Thoracic aorta (tissue), 2 donors: Measurements from ENCODE around the gene NUAK1. TPM values are rescaled to one million over a fixed set of nuclear protein-coding genes. Genes with fewer than 3 reads are reported as not detected.
"Not testable (repeated sequence)": the region's sequence is repeated elsewhere in the genome, so short reads cannot be mapped to it uniquely, and the experiment has no call there.

Experiments
- ATAC-seq: fragments of 150-250 bp; one replicate; pipeline ENCODE4 v1.8.0; 2017; ENCODE audit warnings: low read depth; ENCODE audit not compliant: insufficient number of reproducible peaks, low FRiP score
- DNase-seq: peaks from one replicate; pipeline ENCODE4 v3.0.0-alpha.2; 2020; ENCODE audit warnings: low spot score
- H3K27ac ChIP-seq, 2 donors: fragments of 200-600 bp; sonication (generic); 1 replicate in 1 of 2; 2 replicates in 1 of 2; pipeline ENCODE4 v1.5.1; 2016; ENCODE audit warnings: mild to moderate bottlenecking in 2 of 2, moderate library complexity in 2 of 2
- H3K27me3 ChIP-seq: fragments of 200-600 bp; sonication (generic); replicated peaks from 2 replicates; pipeline ENCODE4 v1.6.0; 2016; ENCODE audit warnings: mild to moderate bottlenecking; ENCODE audit not compliant: insufficient read depth
- H3K36me3 ChIP-seq: fragments of 200-600 bp; sonication (generic); one replicate; pipeline ENCODE4 v1.5.1; 2016
- H3K4me1 ChIP-seq, 2 donors: fragments of 200-600 bp; sonication (generic); 1 replicate in 1 of 2; 2 replicates in 1 of 2; pipeline versions ENCODE4 v1.5.1 to v1.6.0; 2016; ENCODE audit warnings: low read depth in 2 of 2, mild to moderate bottlenecking in 1 of 2; ENCODE audit not compliant: control insufficient read depth in 1 of 2
- H3K4me3 ChIP-seq: fragments of 200-600 bp; sonication (generic); 2 replicates; pipeline ENCODE4 v1.5.1; 2016; ENCODE audit warnings: mild to moderate bottlenecking
- H3K9me3 ChIP-seq: fragments of 200-600 bp; sonication (generic); 2 replicates; pipeline ENCODE4 v1.5.1; 2016
- total RNA-seq, 2 donors: library from RNA; depleted of rRNA; stranded (reverse); fragments of >200 nt; gene quantifications; one replicate each; pipeline versions ENCODE4 v1.1.0 to v1.2.3, GENCODE V29; 2016
- TF ChIP-seq, protein P1 (sequence below): fragments of 200-600 bp; sonication (generic); IDR thresholded peaks from one replicate; pipeline ENCODE4 v1.5.1; 2019; ENCODE audit warnings: antibody characterized with exemption

NUAK1 gene
- total RNA-seq, 2 donors from 2014 or later, result 20.0 to 31.4 TPM

DNA sequence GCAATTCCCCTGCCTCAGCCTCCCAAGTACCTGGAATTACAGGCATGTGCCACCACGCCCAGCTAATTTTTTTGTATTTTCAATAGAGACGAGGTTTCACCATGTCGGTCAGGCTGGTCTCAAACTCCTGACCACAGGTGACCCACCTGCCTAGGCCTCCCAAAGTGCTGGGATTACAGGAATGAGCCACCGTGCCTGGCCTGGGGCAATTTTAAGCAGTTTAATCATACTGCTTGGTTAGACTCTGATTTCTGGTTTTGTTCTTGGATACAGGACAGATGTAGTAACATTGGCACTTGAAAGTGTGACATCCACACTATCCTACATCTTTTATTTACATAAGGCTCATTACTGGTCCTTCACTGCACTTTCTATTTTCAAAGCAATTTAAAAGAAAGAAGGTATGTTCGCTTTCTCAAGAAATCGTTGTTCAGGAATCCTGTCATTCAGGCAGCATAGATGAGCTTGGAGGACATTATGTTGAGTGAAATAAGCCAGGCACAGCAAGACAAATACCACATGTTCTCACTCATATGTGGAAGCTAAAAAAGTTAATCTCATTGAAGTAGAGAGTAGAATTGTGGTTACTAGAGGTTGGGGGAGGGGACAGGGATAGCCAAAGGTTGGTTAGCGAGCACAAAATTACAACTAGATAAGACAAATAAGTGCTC is 4.0 kb upstream of the NUAK1 start:
- DNase-seq (no peak), ATAC-seq (no peak)
- TF ChIP-seq, protein P1, sequence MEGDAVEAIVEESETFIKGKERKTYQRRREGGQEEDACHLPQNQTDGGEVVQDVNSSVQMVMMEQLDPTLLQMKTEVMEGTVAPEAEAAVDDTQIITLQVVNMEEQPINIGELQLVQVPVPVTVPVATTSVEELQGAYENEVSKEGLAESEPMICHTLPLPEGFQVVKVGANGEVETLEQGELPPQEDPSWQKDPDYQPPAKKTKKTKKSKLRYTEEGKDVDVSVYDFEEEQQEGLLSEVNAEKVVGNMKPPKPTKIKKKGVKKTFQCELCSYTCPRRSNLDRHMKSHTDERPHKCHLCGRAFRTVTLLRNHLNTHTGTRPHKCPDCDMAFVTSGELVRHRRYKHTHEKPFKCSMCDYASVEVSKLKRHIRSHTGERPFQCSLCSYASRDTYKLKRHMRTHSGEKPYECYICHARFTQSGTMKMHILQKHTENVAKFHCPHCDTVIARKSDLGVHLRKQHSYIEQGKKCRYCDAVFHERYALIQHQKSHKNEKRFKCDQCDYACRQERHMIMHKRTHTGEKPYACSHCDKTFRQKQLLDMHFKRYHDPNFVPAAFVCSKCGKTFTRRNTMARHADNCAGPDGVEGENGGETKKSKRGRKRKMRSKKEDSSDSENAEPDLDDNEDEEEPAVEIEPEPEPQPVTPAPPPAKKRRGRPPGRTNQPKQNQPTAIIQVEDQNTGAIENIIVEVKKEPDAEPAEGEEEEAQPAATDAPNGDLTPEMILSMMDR, result no peak
- Histone ChIP-seq H3K4me3 (no peak overlapping the region), H3K9me3 (no peaks in the 10 kb centered on the region), H3K27ac (no peak overlapping the region), H3K4me1 (peaks cover 29 to 62% of the 10 kb centered on the region in 2 donors), H3K27me3 (no peaks in the 10 kb centered on the region), H3K36me3 (no peaks in the 10 kb centered on the region)

DNA sequence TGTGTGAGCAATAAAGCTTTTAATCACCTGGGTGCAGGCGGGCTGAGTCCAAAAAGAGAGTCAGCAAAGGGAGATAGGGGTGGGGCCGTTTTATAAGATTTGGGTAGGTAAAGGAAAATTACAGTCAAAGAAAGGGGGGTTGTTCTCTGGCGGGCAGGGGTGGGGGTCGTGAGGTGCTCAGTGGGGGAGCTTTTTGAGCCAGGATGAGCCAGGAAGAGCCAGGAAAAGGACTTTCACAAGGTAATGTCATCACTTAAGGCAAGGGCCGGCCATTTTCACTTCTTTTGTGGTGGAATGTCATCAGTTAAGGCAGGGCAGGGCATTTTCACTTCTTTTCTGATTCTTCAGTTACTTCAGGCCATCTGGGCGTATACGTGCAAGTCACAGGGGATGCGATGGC is 3.2 kb upstream of the NUAK1 start:
- not testable (repeated sequence) for H3K36me3 ChIP-seq

DNA sequence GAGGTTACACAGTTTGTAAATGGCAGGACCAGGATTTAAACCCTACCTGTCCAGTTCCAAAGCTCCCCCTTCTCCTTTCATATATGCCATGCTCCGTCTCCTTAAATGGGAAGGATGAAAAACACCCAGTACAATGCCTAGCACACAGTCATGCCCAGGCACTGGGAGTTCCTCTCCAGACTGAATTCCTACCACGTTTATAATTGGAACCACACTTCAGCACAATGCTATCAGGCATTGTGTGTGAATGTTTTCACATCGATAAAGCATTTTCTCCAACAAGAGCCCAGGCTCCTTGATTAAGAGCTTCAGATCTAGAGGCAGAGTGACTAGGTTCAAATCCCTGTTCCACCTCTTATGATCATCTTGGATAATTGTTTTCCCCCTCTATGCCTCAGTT is 2.7 kb upstream of the NUAK1 start:
- H3K36me3 ChIP-seq, result no peaks in the 10 kb centered on the region
- H3K27ac ChIP-seq, result peak overlapping the region; percentile 96 to 97
- H3K4me1 ChIP-seq, result peaks cover 29 to 72% of the 10 kb centered on the region in 2 donors
- peak overlapping the region; percentile 75 for H3K4me3 ChIP-seq
- ATAC-seq (no peak), DNase-seq (no peak)
- H3K9me3 ChIP-seq, result no peaks in the 10 kb centered on the region
- TF ChIP-seq, protein P1, result no peak
- no peaks in the 10 kb centered on the region for H3K27me3 ChIP-seq

More for the DNA sequence above, 3.2 kb upstream of the NUAK1 start:
- H3K27me3 ChIP-seq, H3K9me3 ChIP-seq, ATAC-seq, DNase-seq: not testable (repeated sequence)
- peak overlapping the region; percentile 75 for H3K4me3 ChIP-seq
- H3K4me1 ChIP-seq, result peaks cover 29 to 67% of the 10 kb centered on the region in 2 donors
- H3K27ac ChIP-seq, result peak overlapping the region; percentile 96 to 97

DNA sequence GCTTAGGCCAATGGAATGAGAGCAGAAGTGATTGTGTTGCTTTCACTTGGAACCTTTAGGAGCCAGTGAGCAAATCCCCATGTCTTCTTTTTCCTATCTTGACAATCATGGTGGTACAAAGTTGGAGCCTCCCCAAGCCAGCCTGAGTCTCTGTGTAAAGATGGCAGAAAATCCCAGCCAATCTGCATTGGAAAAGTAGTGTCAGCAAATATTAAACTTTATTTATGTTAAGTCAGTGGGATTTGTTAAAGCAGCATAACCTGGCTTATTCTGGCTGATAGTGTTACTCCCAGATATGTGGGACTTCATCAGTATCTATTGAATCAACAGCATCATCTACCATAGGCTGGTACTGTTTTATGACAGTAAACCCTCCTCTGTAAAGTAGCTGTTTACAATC is 2.2 kb upstream of the NUAK1 start:
- Histone ChIP-seq H3K4me1 (peaks cover 29 to 71% of the 10 kb centered on the region in 2 donors), H3K27ac (peak overlapping the region; percentile 96 to 97), H3K9me3 (no peaks in the 10 kb centered on the region), H3K27me3 (no peaks in the 10 kb centered on the region), H3K4me3 (peak overlapping the region; percentile 75), H3K36me3 (no peaks in the 10 kb centered on the region)
- ATAC-seq (no peak), DNase-seq (no peak)
- TF ChIP-seq, protein P1, result no peak

DNA sequence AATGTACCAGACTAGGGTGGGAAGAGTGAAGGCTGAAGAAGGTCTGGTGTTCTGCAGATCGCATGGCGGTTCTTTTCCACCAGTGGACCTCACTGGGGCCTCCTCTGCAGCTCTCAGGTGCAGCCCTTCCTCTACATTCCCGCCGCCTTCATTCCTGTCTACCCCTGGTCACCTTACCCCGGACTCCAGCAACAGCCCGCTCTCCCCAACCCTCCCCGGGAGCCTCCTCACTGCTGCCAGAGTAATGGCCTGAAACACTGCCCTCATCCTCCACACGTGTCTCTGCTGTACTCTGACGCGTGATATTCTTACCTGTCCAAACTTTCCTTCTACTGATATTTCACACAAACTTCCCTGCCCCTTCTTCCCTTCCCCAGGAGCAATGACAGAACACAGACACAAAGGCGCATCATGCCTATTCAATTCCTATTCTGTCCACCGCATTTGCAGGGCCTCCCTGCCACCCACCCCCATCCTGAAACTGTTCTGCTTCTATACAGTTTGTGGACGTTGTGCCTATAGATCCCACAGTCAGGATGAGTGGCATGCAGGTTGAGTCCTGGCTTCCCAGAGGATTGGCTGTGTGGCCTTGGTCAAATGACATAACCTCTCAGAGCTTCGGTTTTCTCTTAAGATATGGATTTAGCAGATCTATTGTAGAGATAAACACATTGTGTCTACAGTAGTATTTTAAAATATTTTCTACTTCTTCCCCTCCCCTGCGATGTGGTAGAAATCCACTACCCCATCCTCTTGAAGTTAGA is 1.7 kb upstream of the NUAK1 start:
- Histone ChIP-seq H3K27ac (peak overlapping the region; percentile 96 to 97), H3K27me3 (no peaks in the 10 kb centered on the region), H3K9me3 (no peaks in the 10 kb centered on the region), H3K4me3 (peak overlapping the region; percentile 75), H3K36me3 (no peaks in the 10 kb centered on the region), H3K4me1 (peaks cover 24 to 71% of the 10 kb centered on the region in 2 donors)
- DNase-seq (no peak), ATAC-seq (no peak)
- TF ChIP-seq, protein P1, result no peak
